HTERT RPE-1 (cell line): ENCODE data around the gene CHERP.
"Not testable (repeated sequence)": the region's sequence is repeated elsewhere in the genome, so short reads cannot be mapped to it uniquely, and the experiment has no call there.

ENCODE experiments used
- in situ Hi-C: fragments of 300-500 bp; cut with MboI; formaldehyde crosslinking; loops from 4 replicates; pipeline ENCODE4 v1.14.3; 2020; ENCODE audit warnings: low sequenced_read_pairs

CHERP gene

GRCh38 chr19:16544473-16545231, 2.4 kb upstream of the CHERP start:
- in situ Hi-C loops = no loop called here

- in situ Hi-C loops = not testable (repeated sequence)
These were observed 1.5 kb upstream of the CHERP start for GRCh38 chr19:16543734-16544133.

- in situ Hi-C loops = no loop called here
These were observed 754 bp upstream of the CHERP start for GRCh38 chr19:16542910-16543472.

- in situ Hi-C loops = no loop called here
These were observed 652 bp downstream of the CHERP start for GRCh38 chr19:16541526-16542044.

- in situ Hi-C loops = no loop called here
These were observed 1.3 kb downstream of the CHERP start for GRCh38 chr19:16540948-16541347.

GRCh38 chr19:16537111-16537510, 5.1 kb downstream of the CHERP start:
- in situ Hi-C loops = no loop called here

- in situ Hi-C loops = no loop called here
These were observed 6.1 kb downstream of the CHERP start for GRCh38 chr19:16536130-16536529.

GRCh38 chr19:16535381-16535780, 6.9 kb downstream of the CHERP start:
- in situ Hi-C loops = no loop called here

- in situ Hi-C loops = no loop called here
These were observed 9.6 kb downstream of the CHERP start for GRCh38 chr19:16532440-16533234.

GRCh38 chr19:16531380-16531669, 10.9 kb downstream of the CHERP start:
- in situ Hi-C loops = no loop called here

GRCh38 chr19:16530540-16531379, 11.5 kb downstream of the CHERP start:
- in situ Hi-C loops = no loop called here

GRCh38 chr19:16529466-16530144, 12.6 kb downstream of the CHERP start:
- in situ Hi-C loops = no loop called here

- in situ Hi-C loops = no loop called here
These were observed 14.2 kb downstream of the CHERP start for GRCh38 chr19:16527971-16528521.

GRCh38 chr19:16527334-16527935, 14.8 kb downstream of the CHERP start:
- in situ Hi-C loops = no loop called here

GRCh38 chr19:16525751-16526481, 16.3 kb downstream of the CHERP start:
- in situ Hi-C loops = no loop called here

- in situ Hi-C loops = no loop called here
These were observed 17.1 kb downstream of the CHERP start for GRCh38 chr19:16524991-16525734.

GRCh38 chr19:16522559-16523377, 19.5 kb downstream of the CHERP start:
- in situ Hi-C loops = no loop called here
